Spleen (tissue), 7 donors: ENCODE results near the gene KIAA0825.

ENCODE experiments used
- POLR2A ChIP-seq, 3 donors: fragments of 450-650 bp; IDR thresholded peaks; one replicate each; pipeline ENCODE4 v1.5.1; 2017; ENCODE audit warnings: antibody characterized with exemption in 3 of 3, mild to moderate bottlenecking in 1 of 3
- TF ChIP-seq, protein P1 (sequence below), 11 experiments: fragments of 200-600 bp in 7 of 11; fragments of 450-650 bp in 4 of 11; sonication (generic) in 4 of 11; IDR thresholded peaks in 8 of 11; conservative IDR thresholded peaks in 3 of 11; 1 replicate in 7 of 11; 2 replicates in 4 of 11; pipeline versions ENCODE4 v1.4.0 to v1.8.0; 2016 to 2021; ENCODE audit warnings: antibody characterized with exemption in 11 of 11, inconsistent platforms in 4 of 11, mild to moderate bottlenecking in 1 of 11
- donor health status: DM: no; HTN: no; CAD: no; lungs with moderate emphysema.
- donor health status: DM: no; HTN: no; CAD: no.
- donor health status: DM: no; HTN: no; CAD: no.

DNA sequence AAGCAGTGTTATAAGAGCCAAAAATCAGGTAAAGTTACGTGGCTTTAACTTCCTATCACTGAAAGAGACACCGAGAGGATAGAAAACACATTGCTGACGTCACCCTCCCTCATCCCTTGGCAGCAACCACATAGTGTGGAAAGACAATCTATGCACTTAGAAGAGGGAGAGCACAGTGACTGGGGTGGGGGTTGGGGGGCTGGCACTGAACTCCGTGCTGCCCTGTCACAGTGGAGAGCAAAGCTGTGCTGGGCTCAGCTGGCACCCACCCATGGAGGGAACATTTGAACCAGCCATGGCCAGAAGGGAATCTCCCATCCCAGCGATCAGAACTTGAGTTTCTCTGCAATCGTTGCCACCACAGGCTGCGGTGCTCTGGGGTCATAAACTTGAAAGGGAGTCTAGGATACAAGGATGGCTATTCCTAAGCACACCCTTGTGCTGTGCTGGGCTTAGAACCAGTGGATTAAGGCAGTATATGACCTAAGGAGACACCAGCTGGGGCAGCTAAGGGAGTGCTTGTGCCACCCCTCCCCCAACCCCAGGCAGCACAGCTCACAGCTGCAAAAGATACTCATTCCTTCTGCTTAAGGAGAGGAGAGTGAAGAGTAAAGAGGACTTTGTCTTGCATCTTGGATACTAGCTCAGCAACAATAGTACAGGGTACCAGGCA is 73.4 kb downstream of the KIAA0825 start:
- TF ChIP-seq, protein P1, sequence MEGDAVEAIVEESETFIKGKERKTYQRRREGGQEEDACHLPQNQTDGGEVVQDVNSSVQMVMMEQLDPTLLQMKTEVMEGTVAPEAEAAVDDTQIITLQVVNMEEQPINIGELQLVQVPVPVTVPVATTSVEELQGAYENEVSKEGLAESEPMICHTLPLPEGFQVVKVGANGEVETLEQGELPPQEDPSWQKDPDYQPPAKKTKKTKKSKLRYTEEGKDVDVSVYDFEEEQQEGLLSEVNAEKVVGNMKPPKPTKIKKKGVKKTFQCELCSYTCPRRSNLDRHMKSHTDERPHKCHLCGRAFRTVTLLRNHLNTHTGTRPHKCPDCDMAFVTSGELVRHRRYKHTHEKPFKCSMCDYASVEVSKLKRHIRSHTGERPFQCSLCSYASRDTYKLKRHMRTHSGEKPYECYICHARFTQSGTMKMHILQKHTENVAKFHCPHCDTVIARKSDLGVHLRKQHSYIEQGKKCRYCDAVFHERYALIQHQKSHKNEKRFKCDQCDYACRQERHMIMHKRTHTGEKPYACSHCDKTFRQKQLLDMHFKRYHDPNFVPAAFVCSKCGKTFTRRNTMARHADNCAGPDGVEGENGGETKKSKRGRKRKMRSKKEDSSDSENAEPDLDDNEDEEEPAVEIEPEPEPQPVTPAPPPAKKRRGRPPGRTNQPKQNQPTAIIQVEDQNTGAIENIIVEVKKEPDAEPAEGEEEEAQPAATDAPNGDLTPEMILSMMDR (IDR thresholded peaks at IDR 0.05 in 8 of 11, conservative IDR thresholded peaks at IDR 0.05 in 3 of 11): no peak
- TF ChIP-seq POLR2A (IDR thresholded peaks at IDR 0.05): no peak
